Osteoblast (primary cell): ENCODE results near the gene PLXNA2. TPM values are rescaled to one million over a fixed set of nuclear protein-coding genes. Genes with fewer than 3 reads are reported as not detected.
A peak's percentile ranks its signal among the peaks of the same experiment; 100 is the strongest.

ENCODE experiments used
- DNase-seq: peaks from one replicate; pipeline ENCODE4 v3.0.0; 2011; ENCODE audit warnings: low spot score, mixed read lengths; ENCODE audit not compliant: insufficient read length; ENCODE audit errors: missing footprints
- H2AFZ ChIP-seq: 2 replicates; pipeline ENCODE4 v1.6.0; 2011; ENCODE audit warnings: mild to moderate bottlenecking, low read length
- H3K27ac ChIP-seq: 2 replicates; pipeline ENCODE4 v1.5.1; 2011; ENCODE audit warnings: mild to moderate bottlenecking, low read depth, low read length, moderate library complexity
- H3K27me3 ChIP-seq: 2 replicates; pipeline ENCODE4 v1.6.0; 2012; ENCODE audit warnings: mild to moderate bottlenecking, control low read depth, inconsistent platforms, low read length, moderate library complexity; ENCODE audit not compliant: insufficient read depth
- H3K36me3 ChIP-seq: 2 replicates; pipeline ENCODE4 v1.5.1; 2011; ENCODE audit warnings: mild to moderate bottlenecking, low read length, control low read depth, moderate library complexity; ENCODE audit not compliant: insufficient read depth
- H3K4me1 ChIP-seq: 2 replicates; pipeline ENCODE4 v1.5.1; 2011; ENCODE audit warnings: mild to moderate bottlenecking, low read length, control low read depth, moderate library complexity; ENCODE audit not compliant: insufficient read depth
- H3K4me2 ChIP-seq: 2 replicates; pipeline ENCODE4 v1.6.0; 2011; ENCODE audit warnings: mild to moderate bottlenecking, low read length; ENCODE audit not compliant: insufficient read depth
- H3K4me3 ChIP-seq: fragments of 200-600 bp; sonication (generic); 3 replicates; pipeline ENCODE4 v1.5.1; 2012; ENCODE audit warnings: mild to moderate bottlenecking, low read length, inconsistent platforms; ENCODE audit not compliant: insufficient read depth
- H3K79me2 ChIP-seq: 2 replicates; pipeline ENCODE4 v1.6.0; 2012; ENCODE audit warnings: mild to moderate bottlenecking, low read length, control low read depth, inconsistent platforms; ENCODE audit not compliant: insufficient read depth
- H3K9me3 ChIP-seq: 2 replicates; pipeline ENCODE4 v1.5.1; 2011; ENCODE audit warnings: low read depth, low read length, control low read depth
- H4K20me1 ChIP-seq: 2 replicates; pipeline ENCODE4 v1.6.0; 2012; ENCODE audit warnings: mild to moderate bottlenecking, low read length, control low read depth; ENCODE audit not compliant: insufficient read depth
- total RNA-seq: library from RNA; depleted of rRNA; stranded (reverse); fragments of >200 nt; gene quantifications from 2 replicates; pipeline ENCODE4 v1.2.3, GENCODE V29; 2012
- TF ChIP-seq, protein P1 (sequence below): IDR thresholded peaks from 2 replicates; pipeline ENCODE4 v1.5.1; 2011; ENCODE audit warnings: mild to moderate bottlenecking, low read depth, low read length, moderate library complexity; ENCODE audit errors: extremely low read depth

PLXNA2 gene
- total RNA-seq, 1 donor = 3.3 TPM

DNA sequence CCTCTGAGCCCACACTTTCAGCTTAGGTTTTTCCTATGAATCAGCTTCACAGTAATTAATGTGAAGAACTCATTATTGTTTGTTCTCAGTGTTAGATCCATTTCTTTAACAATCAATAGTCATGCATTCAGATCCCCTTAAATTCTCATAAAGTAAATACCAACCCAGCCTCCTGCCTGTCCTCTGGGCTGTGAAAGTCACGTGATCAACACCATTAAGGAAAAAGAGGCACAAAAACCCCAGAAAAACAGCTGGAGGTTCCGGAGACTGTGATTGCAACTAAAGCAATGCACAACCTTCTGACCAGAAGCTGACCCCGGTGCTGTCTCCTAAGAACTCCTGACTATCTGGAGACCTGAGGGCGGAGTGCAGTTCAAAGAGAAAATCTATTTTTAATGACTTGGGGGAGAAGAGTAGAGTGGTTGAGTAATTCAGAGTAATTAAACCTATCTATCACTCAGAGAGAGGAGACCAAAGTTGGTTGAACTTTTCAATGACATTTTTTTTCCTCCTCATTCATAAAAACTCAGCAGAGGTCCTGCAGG lies 132.5 kb downstream of the PLXNA2 start:
- TF ChIP-seq, protein P1, sequence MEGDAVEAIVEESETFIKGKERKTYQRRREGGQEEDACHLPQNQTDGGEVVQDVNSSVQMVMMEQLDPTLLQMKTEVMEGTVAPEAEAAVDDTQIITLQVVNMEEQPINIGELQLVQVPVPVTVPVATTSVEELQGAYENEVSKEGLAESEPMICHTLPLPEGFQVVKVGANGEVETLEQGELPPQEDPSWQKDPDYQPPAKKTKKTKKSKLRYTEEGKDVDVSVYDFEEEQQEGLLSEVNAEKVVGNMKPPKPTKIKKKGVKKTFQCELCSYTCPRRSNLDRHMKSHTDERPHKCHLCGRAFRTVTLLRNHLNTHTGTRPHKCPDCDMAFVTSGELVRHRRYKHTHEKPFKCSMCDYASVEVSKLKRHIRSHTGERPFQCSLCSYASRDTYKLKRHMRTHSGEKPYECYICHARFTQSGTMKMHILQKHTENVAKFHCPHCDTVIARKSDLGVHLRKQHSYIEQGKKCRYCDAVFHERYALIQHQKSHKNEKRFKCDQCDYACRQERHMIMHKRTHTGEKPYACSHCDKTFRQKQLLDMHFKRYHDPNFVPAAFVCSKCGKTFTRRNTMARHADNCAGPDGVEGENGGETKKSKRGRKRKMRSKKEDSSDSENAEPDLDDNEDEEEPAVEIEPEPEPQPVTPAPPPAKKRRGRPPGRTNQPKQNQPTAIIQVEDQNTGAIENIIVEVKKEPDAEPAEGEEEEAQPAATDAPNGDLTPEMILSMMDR = no peak

DNA sequence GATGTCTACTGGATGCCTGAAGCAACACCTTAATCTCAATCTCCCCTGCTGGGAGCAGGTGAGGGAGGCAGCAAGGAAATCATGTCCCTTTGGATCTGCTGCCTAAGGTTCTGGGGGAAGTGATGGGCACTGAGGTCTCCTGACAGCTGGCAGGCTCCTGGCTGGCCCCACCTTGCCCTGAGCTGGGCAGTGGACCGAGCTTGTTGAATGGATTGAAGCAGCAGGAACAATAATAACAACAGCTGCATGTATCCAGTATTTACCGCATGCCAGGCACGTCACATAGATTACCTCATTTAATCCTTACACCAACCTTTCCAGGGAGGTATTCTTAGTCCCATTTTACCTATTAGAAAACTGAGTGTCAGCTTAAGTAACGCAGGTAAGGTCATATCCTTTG lies 133.9 kb downstream of the PLXNA2 start:
- DNase-seq = no peak
- H2AFZ ChIP-seq = no peak overlapping the region
- H3K4me1 ChIP-seq = peaks cover 10% of the 10 kb centered on the region
- no peak overlapping the region for H3K27ac ChIP-seq
- H3K4me2 ChIP-seq = no peak overlapping the region
- H3K79me2 ChIP-seq = no peaks in the 10 kb centered on the region
- H3K36me3 ChIP-seq = no peaks in the 10 kb centered on the region
- H3K27me3 ChIP-seq = no peaks in the 10 kb centered on the region
- no peaks in the 10 kb centered on the region for H4K20me1 ChIP-seq
- no peak overlapping the region for H3K4me3 ChIP-seq
- H3K9me3 ChIP-seq = no peaks in the 10 kb centered on the region
- TF ChIP-seq, protein P1 = no peak

More for the DNA sequence above, 132.5 kb downstream of the PLXNA2 start:
- no peaks in the 10 kb centered on the region for H3K9me3 ChIP-seq
- no peak overlapping the region for H3K4me3 ChIP-seq
- no peaks in the 10 kb centered on the region for H3K36me3 ChIP-seq
- H4K20me1 ChIP-seq = no peaks in the 10 kb centered on the region
- H3K4me1 ChIP-seq = peaks cover 10% of the 10 kb centered on the region
- no peak for DNase-seq
- no peak overlapping the region for H3K4me2 ChIP-seq
- H3K27ac ChIP-seq = no peak overlapping the region
- no peaks in the 10 kb centered on the region for H3K79me2 ChIP-seq
- no peaks in the 10 kb centered on the region for H3K27me3 ChIP-seq
- no peak overlapping the region for H2AFZ ChIP-seq

DNA sequence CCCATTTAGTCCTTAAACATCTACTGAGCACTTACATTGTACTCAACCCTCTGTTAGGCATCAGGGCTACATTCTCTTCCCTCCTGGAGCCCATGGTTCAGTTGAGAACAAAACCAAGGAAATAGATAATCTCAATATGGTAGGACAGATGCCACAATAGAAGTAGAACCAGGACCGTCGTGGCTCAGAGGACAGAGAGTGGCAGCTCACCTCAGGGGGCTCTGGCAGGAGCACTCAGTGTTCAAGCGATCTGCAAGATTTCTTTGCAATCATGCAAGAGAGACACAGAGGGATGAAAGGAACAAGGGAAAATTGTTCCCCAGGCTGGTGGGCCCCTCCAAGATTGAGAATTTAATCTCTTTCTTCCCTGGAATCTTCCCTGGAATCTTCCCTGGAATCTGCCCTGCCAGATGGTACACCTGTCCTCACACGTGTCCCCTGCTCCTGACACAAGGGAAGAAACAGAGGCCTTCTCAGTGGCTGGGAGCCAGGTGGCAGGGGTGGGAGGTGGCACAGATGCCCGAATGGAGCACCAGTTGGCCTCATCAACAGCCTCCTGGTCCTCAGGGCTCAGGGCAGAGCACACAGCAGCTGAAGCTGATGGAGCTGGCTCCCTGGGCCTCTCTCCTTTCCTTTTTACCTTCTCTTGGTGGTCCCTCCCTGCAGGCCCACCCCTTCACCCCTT lies 135.4 kb downstream of the PLXNA2 start:
- no peak overlapping the region for H3K27ac ChIP-seq
- no peaks in the 10 kb centered on the region for H3K27me3 ChIP-seq
- no peaks in the 10 kb centered on the region for H3K9me3 ChIP-seq
- H3K4me2 ChIP-seq = no peak overlapping the region
- no peaks in the 10 kb centered on the region for H3K79me2 ChIP-seq
- TF ChIP-seq, protein P1 = no peak
- no peak for DNase-seq
- H2AFZ ChIP-seq = no peak overlapping the region
- peaks cover 10% of the 10 kb centered on the region for H3K4me1 ChIP-seq
- H4K20me1 ChIP-seq = no peaks in the 10 kb centered on the region
- no peaks in the 10 kb centered on the region for H3K36me3 ChIP-seq
- no peak overlapping the region for H3K4me3 ChIP-seq

DNA sequence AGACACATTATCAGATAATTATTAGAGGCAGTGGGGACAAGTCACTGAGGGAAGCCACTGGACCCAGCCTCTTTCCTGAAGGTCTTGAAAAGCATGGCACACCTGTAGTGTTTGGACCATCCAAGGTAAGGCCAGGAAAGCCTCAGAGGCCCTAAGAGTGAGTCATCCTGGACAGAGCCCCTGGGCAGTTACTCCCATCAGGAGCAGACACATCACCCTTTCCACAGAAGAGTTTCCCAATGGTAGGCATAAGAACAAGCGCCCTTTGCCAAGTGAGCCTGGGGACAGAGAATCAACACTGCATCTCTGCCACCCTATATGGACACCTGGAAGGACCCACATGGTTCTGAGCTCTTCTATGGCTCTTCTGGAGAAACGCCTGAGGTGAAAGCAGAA lies 136.0 kb downstream of the PLXNA2 start:
- TF ChIP-seq, protein P1 = no peak
- peaks cover 10% of the 10 kb centered on the region for H3K4me1 ChIP-seq
- no peaks in the 10 kb centered on the region for H3K9me3 ChIP-seq
- no peak overlapping the region for H2AFZ ChIP-seq
- H3K27me3 ChIP-seq = no peaks in the 10 kb centered on the region
- H3K27ac ChIP-seq = peak overlapping the region; percentile 22
- DNase-seq = no peak
- no peak overlapping the region for H3K4me3 ChIP-seq
- no peaks in the 10 kb centered on the region for H3K79me2 ChIP-seq
- H4K20me1 ChIP-seq = no peaks in the 10 kb centered on the region
- peak overlapping the region; percentile 17 for H3K4me2 ChIP-seq
- no peaks in the 10 kb centered on the region for H3K36me3 ChIP-seq
